Activated T-cell treated with anti-CD3 and anti-CD28 coated beads, Interleukin-2, amount 50 U/mL, for 72 hours (primary cell): ENCODE results near the gene TPSG1. TPM values are rescaled to one million over a fixed set of nuclear protein-coding genes. Genes with fewer than 3 reads are reported as not detected.
"Not testable (repeated sequence)": the region's sequence is repeated elsewhere in the genome, so short reads cannot be mapped to it uniquely, and the experiment has no call there.

Source experiments
- ATAC-seq, 2 donors: fragments of 150-1000 bp; cut with Tn5 transposase; replicated peaks in 1 of 2; 2 replicates each; pipeline ENCODE4 v1.10.0; 2021; ENCODE audit warnings: moderate library complexity in 2 of 2, mild to moderate bottlenecking in 1 of 2
- DNase-seq, 2 donors: peaks; one replicate each; pipeline ENCODE4 v3.0.0; 2021 to 2022; ENCODE audit warnings: mixed read lengths in 1 of 2
- H3K27ac Mint-ChIP-seq: one replicate; pipeline ENCODE4 v1.8.0; 2022; ENCODE audit warnings: mild to moderate bottlenecking, moderate library complexity, mixed read lengths
- H3K27me3 Mint-ChIP-seq: one replicate; pipeline ENCODE4 v1.8.0; 2022; ENCODE audit warnings: low read depth, mixed read lengths
- H3K36me3 Mint-ChIP-seq, 2 donors: one replicate each; pipeline ENCODE4 v1.8.0; 2022; ENCODE audit warnings: mixed read lengths in 2 of 2, mild to moderate bottlenecking in 1 of 2; ENCODE audit not compliant: insufficient read depth in 2 of 2
- H3K4me1 Mint-ChIP-seq: one replicate; pipeline ENCODE4 v1.8.0; 2022; ENCODE audit warnings: low read depth, mixed read lengths
- H3K4me3 Mint-ChIP-seq, 2 donors: one replicate each; pipeline ENCODE4 v1.8.0; 2022; ENCODE audit warnings: mild to moderate bottlenecking in 2 of 2, mixed read lengths in 2 of 2, moderate library complexity in 2 of 2
- H3K9me3 Mint-ChIP-seq, 2 donors: one replicate each; pipeline ENCODE4 v1.8.0; 2022; ENCODE audit warnings: mixed read lengths in 2 of 2
- total RNA-seq, 2 donors: library from RNA; stranded (reverse); gene quantifications; one replicate each; pipeline ENCODE4 v1.2.3, GENCODE V29; 2022

The TPSG1 gene
- total RNA-seq, 2 donors from 2014 or later: 0.32 TPM; not detected in 1

DNA sequence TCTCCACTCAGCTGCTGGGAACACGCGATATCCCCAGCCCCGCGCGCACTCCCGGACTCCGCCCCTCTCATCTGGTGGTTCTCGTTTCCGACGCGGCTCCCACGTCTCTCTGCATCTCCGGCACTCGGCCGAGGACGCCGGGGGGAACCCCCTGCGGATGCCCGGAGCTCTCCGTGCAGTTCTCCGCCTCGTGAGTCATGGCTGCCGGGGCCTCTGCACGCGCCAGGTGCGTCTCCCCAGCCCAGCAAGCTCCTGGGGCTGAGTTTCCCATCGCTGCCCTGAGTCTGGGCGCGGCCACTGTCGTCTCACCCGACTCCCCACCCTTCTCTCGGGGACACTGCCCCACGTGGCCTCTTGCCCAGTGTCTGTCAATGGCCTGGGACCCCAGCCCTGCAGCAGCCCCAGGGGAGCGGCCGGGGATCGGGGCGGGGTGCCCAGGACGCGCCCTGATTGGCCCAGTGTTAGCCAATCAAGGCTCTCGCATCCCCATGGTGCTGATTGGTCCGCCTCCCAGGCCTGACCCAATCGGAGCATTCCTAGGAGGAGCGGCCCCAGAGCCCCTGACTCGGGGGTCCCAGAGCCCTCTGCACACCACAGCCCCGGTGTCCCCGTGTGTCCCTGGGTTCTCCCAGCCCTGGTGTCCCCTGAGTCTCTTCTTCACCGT is 28.8 kb upstream of the TPSG1 start:
- not testable (repeated sequence) for H3K4me1 Mint-ChIP-seq

DNA sequence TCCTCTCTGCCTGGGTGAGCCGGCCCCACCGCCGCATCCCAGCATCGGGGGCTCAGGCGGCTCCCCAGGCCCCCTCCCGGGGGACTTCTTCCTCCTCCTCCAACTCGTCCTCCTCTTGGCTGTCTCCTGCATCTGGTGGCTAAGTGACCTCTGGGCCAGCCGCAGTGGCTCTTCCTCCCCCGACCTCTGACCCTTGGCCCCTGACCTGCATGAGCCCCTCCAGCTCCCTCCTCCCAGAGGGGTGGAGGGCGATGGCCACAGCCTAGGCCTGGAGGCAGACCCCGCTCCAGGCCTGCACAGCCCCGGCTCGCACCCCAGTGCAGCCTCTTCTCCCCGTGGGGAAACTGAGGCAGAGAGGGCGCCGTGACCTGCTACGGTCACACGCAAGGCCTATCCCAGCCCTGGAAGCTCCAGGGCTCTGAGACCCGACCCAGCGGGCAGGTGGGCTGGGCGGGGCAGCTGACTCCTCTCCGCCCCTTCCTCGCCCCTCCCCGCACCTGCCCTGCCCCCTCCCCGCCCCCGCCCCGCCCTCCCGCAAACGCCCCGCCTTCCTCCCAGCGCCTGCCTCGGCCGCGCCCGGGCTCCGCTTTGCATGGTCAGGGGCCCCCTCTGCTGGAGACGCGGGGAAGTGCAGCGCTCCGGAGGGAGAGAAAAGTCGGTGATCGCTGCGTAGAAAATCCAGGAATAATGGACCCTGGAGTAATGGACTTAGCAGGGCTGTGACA is 24.1 kb upstream of the TPSG1 start:
- H3K36me3 Mint-ChIP-seq, H3K27ac Mint-ChIP-seq, H3K4me1 Mint-ChIP-seq, DNase-seq, H3K9me3 Mint-ChIP-seq, H3K4me3 Mint-ChIP-seq: not testable (repeated sequence)
- peaks cover 24% of the 10 kb centered on the region for H3K27me3 Mint-ChIP-seq
- ATAC-seq: peak; percentile 62 to 64

More for the DNA sequence above, 28.8 kb upstream of the TPSG1 start:
- not testable (repeated sequence) for H3K27me3 Mint-ChIP-seq, DNase-seq, H3K9me3 Mint-ChIP-seq, H3K4me3 Mint-ChIP-seq, H3K36me3 Mint-ChIP-seq, H3K27ac Mint-ChIP-seq
- ATAC-seq: peak; percentile 51 to 73

DNA sequence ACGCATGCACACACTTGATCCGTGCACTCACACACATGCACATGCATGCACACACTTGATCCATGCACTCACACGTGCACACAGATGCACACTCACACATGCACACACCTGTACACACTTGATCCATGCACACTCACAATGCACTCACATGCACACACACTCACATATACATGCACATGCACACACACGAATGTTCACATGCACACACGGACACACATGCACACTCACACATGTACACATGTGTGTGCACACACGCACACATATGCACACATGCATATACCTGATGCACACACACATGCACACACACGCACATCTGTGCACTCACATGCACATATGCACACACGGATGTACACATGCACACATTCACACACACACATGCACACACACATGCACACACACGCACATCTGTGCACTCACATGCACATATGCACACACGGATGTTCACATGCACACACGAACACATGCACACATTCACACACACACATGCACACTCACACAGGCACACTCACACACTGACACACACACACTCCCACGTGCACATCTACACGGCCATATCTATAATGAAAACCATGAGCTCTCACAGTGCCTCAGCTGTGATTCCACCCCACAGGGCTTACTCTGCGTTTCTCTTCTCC is 23.0 kb upstream of the TPSG1 start:
- not testable (repeated sequence) for H3K36me3 Mint-ChIP-seq, H3K9me3 Mint-ChIP-seq, H3K4me3 Mint-ChIP-seq, DNase-seq, H3K27ac Mint-ChIP-seq, H3K4me1 Mint-ChIP-seq, ATAC-seq
- peaks cover 24% of the 10 kb centered on the region for H3K27me3 Mint-ChIP-seq

DNA sequence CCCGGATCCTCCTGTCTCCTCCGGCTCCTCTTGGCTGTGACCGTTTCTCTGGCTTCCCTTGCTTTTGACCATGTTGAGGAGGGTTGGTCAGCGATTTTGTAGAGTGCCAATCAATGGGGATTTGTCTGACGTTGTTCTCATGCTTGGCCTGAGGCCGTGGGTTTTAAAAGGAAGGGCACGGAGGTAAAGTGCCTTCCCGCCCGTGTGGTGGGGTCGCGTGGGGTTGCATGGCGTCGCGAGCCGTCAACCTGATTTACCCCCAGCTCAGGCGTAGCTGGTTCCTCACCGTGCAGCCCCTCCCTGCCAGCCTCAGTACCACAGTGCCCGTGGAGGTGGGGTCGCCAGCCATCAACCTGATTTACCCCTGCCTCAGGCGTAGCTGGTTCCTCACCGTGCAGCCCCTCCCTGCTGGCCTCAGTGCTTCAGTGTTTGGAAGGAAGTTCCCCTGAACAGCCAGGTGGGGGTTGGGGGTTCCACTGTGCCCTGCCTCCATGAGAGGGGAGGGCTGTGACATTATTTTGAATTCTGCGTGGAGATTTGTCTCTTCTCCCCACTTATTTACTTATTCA is 20.5 kb upstream of the TPSG1 start:
- DNase-seq (no peak), ATAC-seq (no peak)
- H3K36me3 Mint-ChIP-seq: no peaks in the 10 kb centered on the region
- H3K4me1 Mint-ChIP-seq: no peaks in the 10 kb centered on the region
- no peaks in the 10 kb centered on the region for H3K9me3 Mint-ChIP-seq
- peaks cover 24% of the 10 kb centered on the region for H3K27me3 Mint-ChIP-seq
- no peak overlapping the region for H3K4me3 Mint-ChIP-seq
- no peak overlapping the region for H3K27ac Mint-ChIP-seq

DNA sequence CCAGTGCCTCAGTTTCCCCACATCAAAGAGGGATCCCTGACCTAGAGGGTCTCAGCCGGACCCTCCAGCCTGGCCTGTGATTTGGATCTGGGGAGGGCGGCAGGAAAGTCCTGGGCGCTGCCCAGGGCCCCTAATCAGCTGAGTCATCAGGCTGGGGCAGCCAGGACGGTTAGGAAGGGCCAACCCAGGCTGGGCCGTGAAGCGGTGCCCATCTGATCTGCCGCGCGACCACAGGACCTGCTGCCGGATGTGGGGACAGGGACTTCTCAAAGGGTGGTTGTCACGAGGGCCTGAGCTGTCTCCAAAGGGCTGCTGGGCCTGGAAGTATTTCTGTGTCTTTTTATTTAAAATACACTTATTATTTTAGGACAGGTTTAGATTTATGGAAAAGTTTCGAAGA is 19.8 kb upstream of the TPSG1 start:
- ATAC-seq (peak; percentile 40 to 48), DNase-seq (peak; percentile 12 to 14)
- Mint-ChIP-seq H3K9me3 (no peaks in the 10 kb centered on the region), H3K4me3 (no peak overlapping the region), H3K36me3 (no peaks in the 10 kb centered on the region), H3K27me3 (peaks cover 24% of the 10 kb centered on the region), H3K4me1 (no peaks in the 10 kb centered on the region), H3K27ac (no peak overlapping the region)

DNA sequence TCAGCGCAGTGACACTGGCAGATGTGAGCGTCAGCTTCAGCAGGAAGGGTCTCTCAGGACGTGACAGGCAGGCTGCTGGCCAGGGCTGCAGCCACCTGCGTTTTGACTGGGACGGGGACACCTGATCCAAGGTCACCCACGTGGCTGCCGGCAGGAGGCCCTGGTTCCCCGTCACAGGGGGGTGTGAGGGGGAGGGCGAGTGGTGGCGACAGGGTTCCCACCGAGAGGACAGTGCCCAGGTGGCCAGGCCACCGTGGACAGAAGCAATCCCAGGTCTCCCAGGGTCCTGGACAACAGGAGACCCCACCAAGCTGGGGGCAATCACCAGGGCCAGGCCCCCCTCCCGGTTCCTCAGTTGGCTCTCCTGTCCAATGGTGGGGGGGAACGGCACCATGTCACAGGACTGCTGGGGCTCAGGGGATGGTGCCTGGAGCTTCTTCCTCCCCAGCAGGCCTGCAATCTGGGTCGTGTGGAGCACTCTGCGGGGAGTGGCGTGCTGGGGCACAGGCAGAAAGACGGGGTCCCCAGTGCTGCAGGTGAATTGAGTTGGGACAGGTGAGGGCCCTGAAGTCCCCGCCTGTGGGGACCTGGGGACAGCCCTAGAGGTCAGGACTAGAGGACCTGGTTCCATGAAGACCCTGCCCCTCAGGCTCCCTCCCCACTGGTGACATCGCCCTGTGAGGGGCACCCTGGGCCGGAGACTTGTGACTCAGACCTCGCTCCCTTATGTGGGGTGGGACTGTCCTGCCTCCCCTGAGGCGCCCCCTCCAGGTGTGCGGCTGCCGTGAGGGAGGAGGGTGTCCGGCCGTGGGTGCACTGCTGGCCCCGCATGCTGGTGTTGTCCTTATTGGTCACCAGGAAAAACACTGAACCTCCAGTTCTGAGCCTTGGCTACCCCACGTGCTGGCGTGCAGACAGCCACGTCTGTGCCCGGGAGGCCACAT is 19.1 kb upstream of the TPSG1 start:
- peaks cover 24% of the 10 kb centered on the region for H3K27me3 Mint-ChIP-seq
- not testable (repeated sequence) for H3K4me3 Mint-ChIP-seq, H3K4me1 Mint-ChIP-seq, ATAC-seq, H3K9me3 Mint-ChIP-seq, H3K27ac Mint-ChIP-seq, H3K36me3 Mint-ChIP-seq, DNase-seq

DNA sequence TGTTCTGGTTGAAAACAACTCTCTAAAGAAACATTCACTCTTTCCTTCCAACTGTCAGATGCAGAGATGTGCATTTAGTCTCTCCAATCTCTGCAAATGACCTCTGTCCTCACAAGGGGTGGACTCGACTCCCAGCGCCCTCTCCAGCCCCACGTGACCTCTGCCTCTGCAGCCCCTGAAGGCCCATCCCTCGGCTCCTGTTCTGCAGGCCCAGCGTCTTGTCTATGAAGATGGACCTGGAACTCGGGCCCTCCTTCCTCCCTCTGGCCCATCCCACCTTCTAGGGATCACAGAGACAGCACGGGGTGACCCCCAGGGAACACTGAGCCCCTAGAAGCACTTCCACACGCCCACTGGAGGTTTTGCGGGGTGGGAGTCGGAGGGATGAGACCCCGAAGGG is 18.3 kb upstream of the TPSG1 start:
- H3K9me3 Mint-ChIP-seq, H3K27ac Mint-ChIP-seq, DNase-seq, H3K4me1 Mint-ChIP-seq, H3K36me3 Mint-ChIP-seq, H3K4me3 Mint-ChIP-seq, ATAC-seq: not testable (repeated sequence)
- H3K27me3 Mint-ChIP-seq: peaks cover 26% of the 10 kb centered on the region

DNA sequence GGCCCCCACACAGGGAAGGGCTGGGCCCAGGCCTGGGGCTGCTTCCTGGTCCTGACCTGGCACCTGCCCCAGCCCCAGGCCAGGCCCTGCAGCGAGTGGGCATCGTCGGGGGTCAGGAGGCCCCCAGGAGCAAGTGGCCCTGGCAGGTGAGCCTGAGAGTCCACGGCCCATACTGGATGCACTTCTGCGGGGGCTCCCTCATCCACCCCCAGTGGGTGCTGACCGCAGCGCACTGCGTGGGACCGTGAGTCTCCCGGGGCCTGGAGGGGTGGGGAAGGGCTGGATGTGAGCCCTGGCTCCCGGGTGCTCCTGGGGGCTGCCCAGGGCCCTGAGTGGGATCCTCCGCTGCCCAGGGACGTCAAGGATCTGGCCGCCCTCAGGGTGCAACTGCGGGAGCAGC is 16.0 kb upstream of the TPSG1 start:
- not testable (repeated sequence) for H3K27ac Mint-ChIP-seq, H3K4me3 Mint-ChIP-seq, H3K36me3 Mint-ChIP-seq, H3K9me3 Mint-ChIP-seq, ATAC-seq, DNase-seq, H3K4me1 Mint-ChIP-seq
- H3K27me3 Mint-ChIP-seq: peaks cover 16% of the 10 kb centered on the region

DNA sequence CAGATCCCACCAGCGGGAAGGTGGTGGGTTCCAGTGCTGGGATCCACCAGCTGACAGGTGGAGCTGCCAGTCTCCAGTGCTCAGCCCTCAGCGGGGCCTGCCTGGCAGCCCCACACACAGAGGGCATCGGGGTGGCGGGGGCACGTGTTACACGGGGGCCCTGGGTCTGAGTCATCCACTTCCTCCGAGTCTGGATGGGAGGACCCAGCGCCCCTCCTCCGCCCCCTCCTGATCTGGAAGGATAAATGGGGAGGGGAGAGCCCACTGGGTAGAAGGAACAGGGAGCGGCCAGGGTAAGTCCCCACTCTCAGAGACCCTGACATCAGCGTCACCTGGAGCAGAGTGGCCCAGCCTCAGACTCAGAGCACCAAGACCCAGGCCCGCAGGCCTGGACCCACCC is 15.4 kb upstream of the TPSG1 start, which contains the start of gene TPSAB1:
TSS of gene TPSAB1 (plus strand) at position 270 of the 400 bp plus-strand sequence. CDS start 234 bp downstream, outside the sequence.
- DNase-seq, ATAC-seq: not testable (repeated sequence)

DNA sequence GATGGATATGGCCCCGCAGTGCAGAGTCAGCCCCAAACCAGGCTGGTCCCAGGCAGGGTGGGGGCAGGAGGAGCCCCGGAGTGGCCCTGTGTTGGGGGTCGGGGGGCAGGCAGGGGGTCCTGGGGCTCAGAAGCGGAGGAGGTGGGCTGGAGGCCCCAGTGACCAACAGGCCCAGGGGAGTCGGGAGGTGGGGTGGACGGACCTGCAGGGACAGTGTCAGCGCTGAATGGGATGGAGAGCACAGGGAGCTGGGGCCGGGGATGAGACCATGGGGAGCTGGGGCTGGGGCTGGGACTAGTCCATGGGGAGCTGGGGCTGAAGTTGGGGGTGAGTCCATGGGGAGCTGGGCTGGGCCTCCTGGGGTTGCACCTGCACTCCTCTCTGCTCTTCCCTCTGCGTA is 14.5 kb upstream of the TPSG1 start:
- not testable (repeated sequence) for ATAC-seq, H3K27ac Mint-ChIP-seq, H3K4me1 Mint-ChIP-seq, H3K4me3 Mint-ChIP-seq, H3K27me3 Mint-ChIP-seq, DNase-seq, H3K9me3 Mint-ChIP-seq, H3K36me3 Mint-ChIP-seq

More for the DNA sequence above, 15.4 kb upstream of the TPSG1 start, which contains the start of gene TPSAB1:
- H3K36me3 Mint-ChIP-seq, H3K9me3 Mint-ChIP-seq, H3K4me3 Mint-ChIP-seq, H3K27me3 Mint-ChIP-seq, H3K27ac Mint-ChIP-seq, H3K4me1 Mint-ChIP-seq: not testable (repeated sequence)

DNA sequence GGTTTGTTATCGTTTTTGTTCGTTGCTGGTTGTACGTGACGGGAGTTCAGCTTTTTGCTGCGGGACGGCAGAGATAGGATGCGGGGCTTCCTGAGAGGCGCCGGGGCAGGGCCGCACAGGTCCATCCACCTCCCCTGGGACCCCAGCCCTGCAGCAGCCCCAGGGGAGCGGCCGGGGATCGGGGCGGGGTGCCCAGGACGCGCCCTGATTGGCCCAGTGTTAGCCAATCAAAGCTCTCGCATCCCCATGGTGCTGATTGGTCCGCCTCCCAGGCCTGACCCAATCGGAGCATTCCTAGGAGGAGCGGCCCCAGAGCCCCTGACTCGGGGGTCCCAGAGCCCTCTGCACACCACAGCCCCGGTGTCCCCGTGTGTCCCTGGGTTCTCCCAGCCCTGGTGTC is 13.8 kb upstream of the TPSG1 start:
- not testable (repeated sequence) for H3K27me3 Mint-ChIP-seq, H3K36me3 Mint-ChIP-seq, H3K4me1 Mint-ChIP-seq, H3K9me3 Mint-ChIP-seq, H3K4me3 Mint-ChIP-seq, H3K27ac Mint-ChIP-seq, DNase-seq
- ATAC-seq: peak in 1 of 2 donors; percentile 53

DNA sequence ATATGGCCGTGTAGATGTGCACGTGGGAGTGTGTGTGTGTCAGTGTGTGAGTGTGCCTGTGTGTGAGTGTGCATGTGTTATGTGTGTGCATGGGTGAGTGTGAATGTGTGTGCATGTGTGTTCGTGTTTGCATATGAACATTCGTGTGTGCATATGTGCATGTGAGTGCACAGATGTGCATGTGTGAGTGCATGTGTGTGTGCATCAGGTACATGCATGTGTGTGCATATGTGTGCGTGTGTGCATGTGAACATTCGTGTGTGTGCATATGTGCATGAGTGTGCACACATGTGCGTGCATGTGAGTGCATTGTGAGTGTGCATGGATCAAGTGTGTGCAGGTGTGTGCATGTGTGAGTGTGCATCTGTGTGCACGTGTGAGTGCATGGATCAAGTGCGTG is 12.9 kb upstream of the TPSG1 start:
- ATAC-seq (no peak), DNase-seq (no peak)
- Mint-ChIP-seq H3K4me1 (no peaks in the 10 kb centered on the region), H3K27me3 (peaks cover 6% of the 10 kb centered on the region), H3K27ac (no peak overlapping the region), H3K9me3 (no peaks in the 10 kb centered on the region), H3K4me3 (no peak overlapping the region), H3K36me3 (no peaks in the 10 kb centered on the region)
